HG02623 (cell line): ENCODE data around the gene USB1.

Experiments
- ATAC-seq: cut with Tn5 transposase; IDR thresholded peaks from one replicate; pipeline ENCODE4 v1.9.1; 2021; ENCODE audit warnings: moderate library complexity; ENCODE audit not compliant: unreplicated experiment

The USB1 gene

GRCh38 chr16:58030136-58030840, 29.1 kb downstream of the USB1 start:
- ATAC-seq = no peak

DNA sequence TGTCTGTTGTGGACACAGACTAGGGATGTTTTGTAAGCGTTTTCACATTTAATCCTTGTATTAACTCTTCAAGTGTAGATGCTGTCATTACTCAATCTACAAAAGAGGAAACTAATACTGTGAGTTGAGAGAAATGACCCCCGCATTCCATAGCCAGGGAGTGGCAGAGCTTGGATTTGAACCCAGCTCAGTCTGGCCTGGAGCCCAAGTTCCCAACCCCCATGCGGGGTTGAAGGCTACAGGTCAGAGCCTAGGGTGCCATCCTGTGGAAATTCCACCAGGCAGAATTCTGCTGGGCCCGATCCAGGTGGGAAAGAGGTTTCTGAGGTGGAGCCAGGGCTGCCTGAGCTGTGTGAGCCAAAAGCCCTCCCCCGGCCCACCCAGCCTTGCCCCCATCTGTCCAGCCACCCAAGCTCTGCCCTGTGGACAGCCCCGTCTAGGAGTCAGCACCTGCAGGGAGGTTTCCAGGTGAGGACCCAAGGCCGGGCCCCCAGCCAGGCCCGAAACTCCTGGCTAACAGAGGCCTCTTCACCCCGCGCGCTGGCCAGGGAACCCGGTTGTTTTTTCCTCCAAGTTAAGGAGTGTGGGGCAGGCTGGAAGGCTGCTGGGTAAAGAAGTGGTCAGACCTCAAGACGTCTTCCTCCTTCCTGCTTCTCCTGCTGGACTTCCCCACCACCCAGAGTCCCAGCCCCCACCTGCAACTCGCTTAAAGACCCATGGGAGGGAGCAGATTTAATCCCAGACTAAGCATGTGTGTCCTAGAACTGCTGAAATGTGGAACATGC, 30.0 kb downstream of the USB1 start:
- no peak for ATAC-seq

DNA sequence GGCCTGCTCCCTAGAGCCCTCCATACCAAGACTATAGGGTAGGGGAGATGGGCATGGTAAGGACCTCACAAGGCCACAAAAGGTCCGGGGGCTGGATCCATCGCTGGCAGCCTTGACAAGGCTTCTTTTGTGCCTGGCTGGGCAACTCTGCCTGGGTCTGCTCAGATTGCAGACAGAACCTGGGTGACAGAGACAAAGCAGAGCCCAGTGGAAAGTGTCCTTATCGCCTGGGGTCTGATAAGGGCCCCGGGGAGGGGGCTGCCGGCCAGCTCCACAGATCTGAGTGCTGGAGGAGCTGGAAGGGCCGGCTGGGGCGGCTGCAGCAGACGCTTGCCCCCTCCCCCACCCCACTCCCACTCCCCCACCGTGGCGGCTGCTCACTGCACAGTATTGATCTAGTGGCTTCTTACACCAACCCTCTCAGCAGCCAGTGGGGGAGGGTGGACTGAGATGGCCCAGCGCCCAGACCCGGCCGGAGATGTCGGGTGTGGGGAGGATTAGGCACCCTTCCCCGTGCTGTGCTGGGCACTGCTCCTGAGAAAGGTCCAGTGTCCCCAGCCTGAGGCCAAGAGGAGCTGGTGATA, 31.6 kb downstream of the USB1 start:
- ATAC-seq = no peak

- ATAC-seq = no peak
Measured at GRCh38 chr16:58034128-58034685, 33.0 kb downstream of the USB1 start.

DNA sequence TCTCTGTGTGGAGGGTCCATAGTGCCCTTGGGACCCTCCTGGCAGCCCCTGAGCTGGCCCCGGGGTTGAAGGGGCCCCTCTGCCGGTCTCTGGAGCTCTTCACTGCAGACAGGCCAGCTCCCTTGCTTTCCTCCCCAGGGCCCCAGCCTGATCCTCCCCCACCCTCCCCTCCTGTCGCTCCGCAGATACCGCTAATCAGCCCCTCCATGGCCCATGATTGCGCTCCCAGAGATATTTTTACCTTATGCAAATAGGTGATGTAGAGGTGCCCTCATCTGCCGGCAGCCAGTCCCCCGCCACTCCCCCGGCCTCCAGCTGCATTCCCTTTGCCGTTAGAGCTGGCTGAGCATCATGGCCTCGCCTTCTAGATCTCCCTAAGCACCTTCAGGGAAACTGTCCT, 33.6 kb downstream of the USB1 start:
- ATAC-seq = no peak

- no peak for ATAC-seq
Measured at GRCh38 chr16:58035356-58036170, 34.4 kb downstream of the USB1 start.

GRCh38 chr16:58036943-58037342, 35.7 kb downstream of the USB1 start:
- no peak for ATAC-seq

DNA sequence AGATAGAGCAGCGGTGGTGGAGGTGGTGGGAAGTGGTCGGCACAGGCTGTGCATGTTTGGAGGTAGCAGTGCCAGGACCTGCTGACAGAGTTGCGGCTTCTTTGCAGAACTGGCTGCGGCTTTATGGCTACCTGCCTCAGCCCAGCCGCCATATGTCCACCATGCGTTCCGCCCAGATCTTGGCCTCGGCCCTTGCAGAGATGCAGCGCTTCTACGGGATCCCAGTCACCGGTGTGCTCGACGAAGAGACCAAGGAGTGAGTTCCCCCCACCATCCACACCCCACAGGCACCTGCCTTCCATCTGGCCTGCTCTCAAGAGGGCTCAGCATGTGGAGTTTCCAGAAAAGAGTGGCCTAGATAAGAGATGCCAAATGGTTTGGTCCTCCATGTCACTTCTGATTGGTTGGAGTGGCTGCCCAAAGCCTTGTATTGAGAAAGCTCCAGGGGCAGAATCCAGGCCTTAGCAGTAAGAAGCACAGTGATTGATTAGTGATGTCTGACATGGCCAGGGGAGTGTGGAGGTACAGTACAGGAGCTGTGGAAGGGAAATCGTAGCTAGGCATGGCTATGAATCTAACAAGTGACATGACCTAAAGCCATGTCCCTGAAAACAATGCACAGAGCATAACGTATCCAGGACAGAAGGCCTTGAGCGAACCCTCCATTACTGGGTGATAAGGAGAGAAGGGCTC, 36.3 kb downstream of the USB1 start:
- no peak for ATAC-seq

DNA sequence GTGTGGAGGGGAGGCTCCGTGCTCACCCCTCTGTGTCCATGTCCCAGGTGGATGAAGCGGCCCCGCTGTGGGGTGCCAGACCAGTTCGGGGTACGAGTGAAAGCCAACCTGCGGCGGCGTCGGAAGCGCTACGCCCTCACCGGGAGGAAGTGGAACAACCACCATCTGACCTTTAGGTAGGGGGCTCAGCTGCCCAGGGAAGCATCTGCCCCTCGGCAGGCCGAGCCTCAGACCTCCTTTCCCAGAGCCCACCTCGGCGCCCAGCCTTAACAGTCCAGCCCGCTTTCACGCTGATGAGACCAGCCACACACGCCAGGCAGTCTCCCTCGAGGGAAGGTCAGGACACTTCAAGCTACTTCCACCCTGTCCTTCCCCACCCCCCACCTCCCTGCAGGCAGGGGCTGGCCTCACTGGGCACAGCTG, 37.0 kb downstream of the USB1 start:
- ATAC-seq = no peak

DNA sequence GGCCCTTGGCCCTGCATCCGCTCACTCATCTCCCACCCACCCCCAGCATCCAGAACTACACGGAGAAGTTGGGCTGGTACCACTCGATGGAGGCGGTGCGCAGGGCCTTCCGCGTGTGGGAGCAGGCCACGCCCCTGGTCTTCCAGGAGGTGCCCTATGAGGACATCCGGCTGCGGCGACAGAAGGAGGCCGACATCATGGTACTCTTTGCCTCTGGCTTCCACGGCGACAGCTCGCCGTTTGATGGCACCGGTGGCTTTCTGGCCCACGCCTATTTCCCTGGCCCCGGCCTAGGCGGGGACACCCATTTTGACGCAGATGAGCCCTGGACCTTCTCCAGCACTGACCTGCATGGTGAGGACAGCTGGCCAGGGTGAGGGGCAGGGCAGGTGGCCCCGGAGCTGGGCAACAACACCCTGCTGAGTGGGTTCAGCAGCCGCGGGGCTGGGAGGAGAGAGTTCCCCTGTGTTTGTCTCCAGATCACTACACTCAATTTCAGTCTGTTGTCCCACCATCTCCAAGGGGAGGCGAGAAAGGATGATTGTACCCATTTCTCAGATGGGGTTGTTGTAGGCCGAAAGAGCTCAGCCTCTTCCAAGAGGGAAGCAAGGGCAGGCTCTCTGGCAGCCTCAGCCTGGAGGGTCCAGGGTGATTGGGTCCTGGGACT, 38.8 kb downstream of the USB1 start:
- no peak for ATAC-seq

DNA sequence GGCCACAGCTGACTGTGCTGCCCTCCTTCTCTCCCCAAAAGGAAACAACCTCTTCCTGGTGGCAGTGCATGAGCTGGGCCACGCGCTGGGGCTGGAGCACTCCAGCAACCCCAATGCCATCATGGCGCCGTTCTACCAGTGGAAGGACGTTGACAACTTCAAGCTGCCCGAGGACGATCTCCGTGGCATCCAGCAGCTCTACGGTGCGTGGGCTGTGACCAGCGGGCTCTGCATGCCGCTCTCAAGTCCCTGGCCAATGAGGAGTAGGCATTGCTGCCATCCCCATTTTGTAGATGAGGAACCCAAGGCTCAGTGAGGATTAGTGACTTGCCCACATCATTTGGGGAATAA, 39.3 kb downstream of the USB1 start:
- no peak for ATAC-seq

DNA sequence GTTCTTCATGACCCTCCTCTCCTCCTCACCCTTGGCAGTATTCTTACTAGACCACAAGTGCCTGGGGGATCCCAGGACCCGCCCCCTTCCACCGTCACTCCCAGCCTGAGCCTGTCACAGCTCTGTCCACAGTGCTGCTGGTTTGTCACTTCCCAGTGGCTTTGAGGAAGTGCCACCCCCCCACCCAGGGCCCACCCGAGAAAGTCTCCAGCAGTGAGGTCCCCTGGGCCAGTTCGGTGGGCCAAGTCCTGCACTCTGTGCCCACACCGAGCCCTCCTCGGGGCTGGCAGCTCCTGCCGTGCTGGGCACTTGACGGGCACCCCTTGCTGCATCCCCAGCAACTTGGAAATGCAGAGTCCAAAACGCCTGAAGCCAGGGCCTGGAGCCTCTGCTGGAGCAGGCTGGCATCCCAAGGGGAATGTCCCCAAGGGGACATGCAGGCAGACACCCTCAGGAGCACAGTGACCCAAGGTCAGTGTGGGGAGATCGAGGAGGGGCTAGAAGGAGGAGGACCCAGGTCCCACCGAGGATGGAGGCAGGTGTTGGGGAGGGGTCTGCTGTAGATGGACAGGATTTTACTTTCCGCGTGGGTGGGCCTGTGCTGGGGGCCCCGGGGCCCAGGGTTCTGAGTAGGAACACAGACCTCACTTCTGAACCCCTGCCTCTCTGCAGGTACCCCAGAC, 39.9 kb downstream of the USB1 start:
- no peak for ATAC-seq

GRCh38 chr16:58041628-58041955, 40.4 kb downstream of the USB1 start:
- no peak for ATAC-seq

- ATAC-seq = no peak
Measured at GRCh38 chr16:58042001-58042885, 41.0 kb downstream of the USB1 start.

GRCh38 chr16:58042886-58043515, 41.8 kb downstream of the USB1 start:
- no peak for ATAC-seq

DNA sequence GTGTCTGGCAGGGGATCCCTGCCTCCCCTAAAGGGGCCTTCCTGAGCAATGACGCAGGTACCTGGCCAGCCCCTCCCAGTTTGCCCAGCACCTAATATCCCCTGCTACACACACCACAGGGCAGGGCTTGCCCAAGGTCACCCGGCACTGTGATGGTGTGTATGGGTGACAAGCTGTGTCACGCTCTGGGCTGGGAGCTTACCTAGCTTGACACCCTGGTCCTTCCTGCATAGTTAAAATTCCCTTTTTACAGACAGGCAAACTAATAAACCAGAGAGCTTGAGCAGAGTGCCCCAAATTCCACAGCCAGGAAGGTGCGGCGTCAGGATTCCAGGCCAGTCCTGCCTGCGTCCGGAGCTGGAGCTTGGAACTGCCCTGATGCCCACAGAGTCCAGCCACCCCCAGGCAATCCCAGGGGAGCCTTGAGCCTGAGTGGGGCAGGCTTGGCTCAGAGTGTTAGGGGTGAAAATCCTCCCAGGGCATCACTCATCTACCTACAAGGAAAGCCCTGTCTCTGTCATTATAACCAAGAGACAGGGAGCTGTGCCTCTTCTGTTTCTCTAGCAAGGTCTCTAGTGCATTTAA, 42.5 kb downstream of the USB1 start:
- no peak for ATAC-seq

DNA sequence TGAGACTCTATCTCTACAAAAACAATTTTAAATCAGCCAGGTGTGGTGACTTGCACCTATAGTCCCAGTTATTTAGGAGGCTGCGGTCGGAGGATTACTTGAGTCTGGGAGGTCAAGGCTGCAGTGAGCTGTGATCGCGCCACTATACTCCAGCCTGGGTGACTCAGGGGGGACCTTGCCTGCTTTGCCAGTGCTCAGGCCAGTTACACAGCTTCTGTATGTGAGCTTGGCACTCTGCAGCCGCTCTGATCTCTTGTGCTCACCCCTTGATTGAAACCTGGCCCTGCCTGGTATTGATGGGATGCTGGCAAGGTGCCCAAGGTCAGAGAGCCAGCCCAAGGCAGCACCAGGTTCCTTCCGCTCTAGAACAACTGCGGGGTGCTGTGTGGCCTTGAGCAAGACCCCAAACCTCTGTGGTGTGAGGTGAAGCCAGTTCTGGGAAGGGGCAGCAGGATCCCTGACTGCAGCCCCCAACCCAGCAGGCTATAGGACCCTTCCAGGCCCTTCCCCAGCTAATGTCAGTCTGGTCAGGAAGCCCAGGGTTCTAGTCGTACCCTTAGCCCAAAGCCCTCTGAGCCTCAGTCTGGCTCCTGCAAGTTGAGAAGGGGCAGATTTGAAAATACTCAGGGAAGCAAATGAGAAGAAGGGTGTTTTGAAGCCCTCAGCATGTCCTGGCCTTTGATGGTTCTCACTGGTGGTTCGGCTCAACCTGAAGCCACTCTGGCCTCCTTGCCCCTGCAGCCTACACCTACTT, 43.2 kb downstream of the USB1 start:
- ATAC-seq = no peak
